Activated B cell treated with CpG ODN at 0.5 μM for 24 hours (primary cell): Measurements from ENCODE around the gene LRRC1. TPM values are rescaled to one million over a fixed set of nuclear protein-coding genes. Genes with fewer than 3 reads are reported as not detected.

ENCODE experiments used
- ATAC-seq: fragments of 200-7000 bp; cut with Tn5 transposase; one replicate; pipeline ENCODE4 v1.10.0; 2021; ENCODE audit warnings: low read depth, mild to moderate bottlenecking, moderate library complexity
- CTCF ChIA-PET: fragments of 350-600 bp; sonication (Branson Sonifier 250); formaldehyde crosslinking; loops from one replicate; lab custom pipeline; 2021; ENCODE audit warnings: antibody characterized with exemption; lab: Charles Lee
- POLR2A ChIA-PET: fragments of 350-600 bp; sonication (Branson Sonifier 250); formaldehyde crosslinking; loops from one replicate; lab custom pipeline; 2021; ENCODE audit warnings: antibody characterized with exemption; lab: Charles Lee
- DNase-seq: peaks from one replicate; pipeline ENCODE4 v3.0.0; 2022
- H3K27ac Mint-ChIP-seq: one replicate; pipeline ENCODE4 v1.8.0; 2020; ENCODE audit warnings: mixed read lengths
- H3K27me3 Mint-ChIP-seq: one replicate; pipeline ENCODE4 v1.8.0; 2021; ENCODE audit warnings: mixed read lengths
- H3K36me3 Mint-ChIP-seq: one replicate; pipeline ENCODE4 v1.8.0; 2021; ENCODE audit warnings: low read depth, mixed read lengths
- H3K4me1 Mint-ChIP-seq: one replicate; pipeline ENCODE4 v1.8.0; 2021; ENCODE audit warnings: mixed read lengths
- H3K4me3 Mint-ChIP-seq: one replicate; pipeline ENCODE4 v1.8.0; 2020; ENCODE audit warnings: mild to moderate bottlenecking, mixed read lengths
- H3K9me3 Mint-ChIP-seq: one replicate; pipeline ENCODE4 v1.8.0; 2020; ENCODE audit warnings: mixed read lengths
- intact Hi-C: fragments of 100-400 bp; cut with micrococcal nuclease; formaldehyde crosslinking; loops from one replicate; pipeline ENCODE4 v1.15.1; 2024
- total RNA-seq: library from RNA; stranded (reverse); gene quantifications from 2 replicates; pipeline ENCODE4 v1.2.3, GENCODE V29; 2022
- TF ChIP-seq, protein P1 (sequence below): fragments of 200-600 bp; IDR thresholded peaks from one replicate; pipeline ENCODE4 v1.8.0; 2022; ENCODE audit warnings: antibody characterized with exemption, mild to moderate bottlenecking

Gene LRRC1
- total RNA-seq, 1 donor from 2014 or later: 4.7 TPM

DNA sequence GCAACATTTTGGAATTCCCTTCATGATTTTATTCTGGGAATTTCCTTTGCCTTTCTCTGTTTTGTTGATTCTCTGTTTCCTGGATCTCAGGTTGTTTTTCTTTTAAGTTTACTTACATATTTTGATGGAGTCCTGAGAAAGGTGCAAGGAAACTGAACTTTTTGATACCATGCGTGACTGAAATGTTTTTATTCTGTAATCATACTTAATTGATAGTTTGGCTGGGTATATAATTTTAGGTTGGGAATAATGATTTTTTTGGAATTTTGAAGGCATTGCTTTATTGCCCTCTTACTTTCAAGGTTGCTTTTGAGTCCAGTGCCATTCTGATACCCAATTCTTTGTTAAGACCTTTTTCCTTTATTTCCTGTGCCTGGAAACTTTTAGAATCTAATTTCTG lies 45.2 kb downstream of the LRRC1 start:
- DNase-seq: no peak
- ATAC-seq: no peak
- H3K9me3 Mint-ChIP-seq: peaks cover 6% of the 10 kb centered on the region
- ChIA-PET CTCF (no interaction called here), POLR2A (no interaction called here)
- TF ChIP-seq, protein P1, sequence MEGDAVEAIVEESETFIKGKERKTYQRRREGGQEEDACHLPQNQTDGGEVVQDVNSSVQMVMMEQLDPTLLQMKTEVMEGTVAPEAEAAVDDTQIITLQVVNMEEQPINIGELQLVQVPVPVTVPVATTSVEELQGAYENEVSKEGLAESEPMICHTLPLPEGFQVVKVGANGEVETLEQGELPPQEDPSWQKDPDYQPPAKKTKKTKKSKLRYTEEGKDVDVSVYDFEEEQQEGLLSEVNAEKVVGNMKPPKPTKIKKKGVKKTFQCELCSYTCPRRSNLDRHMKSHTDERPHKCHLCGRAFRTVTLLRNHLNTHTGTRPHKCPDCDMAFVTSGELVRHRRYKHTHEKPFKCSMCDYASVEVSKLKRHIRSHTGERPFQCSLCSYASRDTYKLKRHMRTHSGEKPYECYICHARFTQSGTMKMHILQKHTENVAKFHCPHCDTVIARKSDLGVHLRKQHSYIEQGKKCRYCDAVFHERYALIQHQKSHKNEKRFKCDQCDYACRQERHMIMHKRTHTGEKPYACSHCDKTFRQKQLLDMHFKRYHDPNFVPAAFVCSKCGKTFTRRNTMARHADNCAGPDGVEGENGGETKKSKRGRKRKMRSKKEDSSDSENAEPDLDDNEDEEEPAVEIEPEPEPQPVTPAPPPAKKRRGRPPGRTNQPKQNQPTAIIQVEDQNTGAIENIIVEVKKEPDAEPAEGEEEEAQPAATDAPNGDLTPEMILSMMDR: no peak
- no peak overlapping the region for H3K27ac Mint-ChIP-seq
- peaks cover 11% of the 10 kb centered on the region for H3K36me3 Mint-ChIP-seq
- intact Hi-C loops: no loop called here
- H3K27me3 Mint-ChIP-seq: no peaks in the 10 kb centered on the region
- H3K4me1 Mint-ChIP-seq: peaks cover 8% of the 10 kb centered on the region
- H3K4me3 Mint-ChIP-seq: no peak overlapping the region

DNA sequence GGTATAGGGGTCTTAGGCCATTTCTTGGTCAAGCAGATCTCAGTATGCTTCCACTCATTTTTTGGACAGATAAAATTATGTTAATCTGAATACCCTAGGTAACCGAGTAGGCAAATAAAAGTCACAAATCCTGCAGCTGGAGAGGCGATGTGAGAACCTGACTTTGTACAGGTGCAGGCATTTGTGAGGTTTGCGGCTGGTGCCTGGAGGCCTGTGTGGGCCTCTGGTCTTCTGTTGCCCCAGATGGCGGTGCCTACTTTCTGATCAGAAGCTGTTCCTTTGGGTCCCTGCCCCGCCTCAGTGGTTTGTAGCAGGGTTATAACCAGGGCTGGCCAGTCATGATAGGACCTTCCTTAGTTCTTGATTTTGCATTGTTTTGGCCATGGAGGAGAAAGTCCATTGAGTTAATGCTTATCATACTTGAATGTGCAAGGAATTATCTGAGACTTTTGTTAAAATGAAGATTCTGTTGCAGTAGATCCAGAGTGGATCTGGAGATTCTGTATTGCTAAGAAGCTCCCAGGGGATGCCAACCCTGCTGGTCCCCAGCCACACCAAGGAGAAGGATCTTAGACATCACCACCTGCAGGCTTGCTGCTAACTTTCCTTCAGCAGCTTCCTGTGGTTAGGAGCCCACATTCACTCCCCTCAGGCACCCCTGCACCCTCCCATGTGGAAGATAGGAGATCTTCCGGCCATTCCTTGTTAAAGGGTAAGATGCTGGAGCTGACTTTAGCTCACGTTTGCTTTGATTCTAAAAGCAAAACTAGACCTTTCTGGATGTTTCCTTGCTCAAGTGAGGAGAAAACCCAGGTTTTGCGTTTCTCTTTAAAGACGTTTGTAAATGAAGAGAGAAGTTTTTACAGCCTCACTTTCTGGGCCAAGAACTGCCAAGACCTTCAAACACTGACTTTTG lies 50.7 kb downstream of the LRRC1 start:
- Mint-ChIP-seq H3K36me3 (peaks cover 12% of the 10 kb centered on the region), H3K4me1 (no peaks in the 10 kb centered on the region), H3K27me3 (no peaks in the 10 kb centered on the region), H3K9me3 (peaks cover 3% of the 10 kb centered on the region), H3K4me3 (no peak overlapping the region), H3K27ac (no peak overlapping the region)
- TF ChIP-seq, protein P1: no peak
- intact Hi-C loops: no loop called here
- no peak for ATAC-seq
- DNase-seq: no peak
- ChIA-PET POLR2A (no interaction called here), CTCF (no interaction called here)

DNA sequence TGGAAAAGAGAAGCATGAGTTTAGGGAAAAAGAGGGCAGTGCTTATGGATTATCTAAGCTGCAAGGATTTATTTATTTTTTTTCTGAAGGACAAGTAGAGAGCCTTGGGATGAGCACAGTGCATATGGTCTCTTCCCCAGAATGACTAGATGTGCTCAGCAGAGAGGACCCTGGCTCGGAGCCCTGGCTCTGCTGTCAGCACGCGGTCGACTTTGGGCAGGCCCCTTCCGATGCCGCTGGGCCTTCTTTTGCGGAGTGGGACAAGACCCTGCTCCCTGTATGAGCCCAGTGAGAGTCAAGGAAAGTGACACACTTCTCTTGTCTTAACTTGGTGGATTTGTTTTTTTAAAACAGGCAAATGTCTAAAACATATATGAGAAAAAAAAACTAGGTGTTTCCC lies 51.4 kb downstream of the LRRC1 start:
- H3K4me1 Mint-ChIP-seq: no peaks in the 10 kb centered on the region
- ChIA-PET CTCF (no interaction called here), POLR2A (no interaction called here)
- TF ChIP-seq, protein P1: no peak
- no peak for DNase-seq
- intact Hi-C loops: no loop called here
- no peaks in the 10 kb centered on the region for H3K27me3 Mint-ChIP-seq
- peaks cover 12% of the 10 kb centered on the region for H3K36me3 Mint-ChIP-seq
- no peak overlapping the region for H3K27ac Mint-ChIP-seq
- ATAC-seq: no peak
- no peak overlapping the region for H3K4me3 Mint-ChIP-seq
- H3K9me3 Mint-ChIP-seq: peaks cover 2% of the 10 kb centered on the region

DNA sequence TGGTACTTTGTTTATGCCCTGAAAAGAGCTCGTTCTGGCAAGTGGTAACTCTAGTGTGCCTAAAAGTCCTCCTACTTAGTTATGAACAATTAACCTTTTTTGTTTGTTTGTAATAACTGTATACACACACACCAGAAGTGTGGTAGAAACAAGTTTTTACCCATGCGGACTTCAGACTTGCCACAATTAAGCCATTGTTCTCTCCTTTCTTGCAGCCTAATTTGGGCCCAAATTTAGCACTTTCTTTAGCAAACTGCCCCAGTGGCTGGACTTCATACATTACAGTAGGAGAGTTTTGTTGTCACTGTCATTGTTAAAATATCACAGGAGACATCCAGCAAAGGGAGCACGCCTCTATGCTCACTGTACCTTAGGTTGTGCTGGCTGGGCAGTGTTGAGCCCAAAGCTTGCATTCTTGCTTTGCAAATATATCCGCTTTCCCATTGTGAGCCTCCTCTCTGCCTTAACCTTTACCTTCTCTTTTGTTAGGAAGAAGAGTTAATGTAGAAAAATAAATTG lies 53.0 kb downstream of the LRRC1 start:
- ATAC-seq (no peak), DNase-seq (no peak)
- intact Hi-C loops: no loop called here
- H3K27me3 Mint-ChIP-seq: no peaks in the 10 kb centered on the region
- H3K36me3 Mint-ChIP-seq: peaks cover 4% of the 10 kb centered on the region
- H3K27ac Mint-ChIP-seq: no peak overlapping the region
- H3K4me3 Mint-ChIP-seq: no peak overlapping the region
- peaks cover 2% of the 10 kb centered on the region for H3K9me3 Mint-ChIP-seq
- ChIA-PET CTCF (no interaction called here), POLR2A (no interaction called here)
- H3K4me1 Mint-ChIP-seq: no peaks in the 10 kb centered on the region
- TF ChIP-seq, protein P1: no peak

DNA sequence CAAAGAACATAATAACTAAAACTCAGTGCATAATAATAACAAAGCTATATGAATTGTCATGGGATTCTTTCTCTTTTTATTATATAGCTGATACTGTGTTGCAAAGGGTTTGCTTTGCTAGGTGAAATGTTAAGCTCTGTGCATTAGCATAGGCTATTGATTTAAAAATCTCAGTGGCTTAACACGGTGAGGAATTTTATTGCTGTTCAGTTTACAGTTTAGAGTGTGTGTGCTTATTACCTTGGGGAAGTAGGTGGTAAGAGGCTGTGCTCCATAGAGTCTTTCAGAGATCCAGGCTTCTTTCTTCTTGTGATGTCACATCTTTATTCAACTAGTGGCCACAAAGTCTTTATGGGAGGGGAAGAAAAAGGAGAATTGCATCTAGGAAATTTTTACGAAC lies 55.7 kb downstream of the LRRC1 start:
- ChIA-PET CTCF (no interaction called here), POLR2A (no interaction called here)
- intact Hi-C loops: no loop called here
- peaks cover 2% of the 10 kb centered on the region for H3K9me3 Mint-ChIP-seq
- no peak overlapping the region for H3K27ac Mint-ChIP-seq
- peaks cover 4% of the 10 kb centered on the region for H3K36me3 Mint-ChIP-seq
- DNase-seq: no peak
- no peak overlapping the region for H3K4me3 Mint-ChIP-seq
- TF ChIP-seq, protein P1: no peak
- H3K4me1 Mint-ChIP-seq: peaks cover 8% of the 10 kb centered on the region
- no peak for ATAC-seq
- H3K27me3 Mint-ChIP-seq: no peaks in the 10 kb centered on the region
